GM18861 (cell line): ENCODE measurements around the gene CHN2.

Experiments
- ATAC-seq: cut with Tn5 transposase; IDR thresholded peaks from one replicate; pipeline ENCODE4 v1.9.1; 2021; ENCODE audit not compliant: unreplicated experiment

The CHN2 gene

DNA sequence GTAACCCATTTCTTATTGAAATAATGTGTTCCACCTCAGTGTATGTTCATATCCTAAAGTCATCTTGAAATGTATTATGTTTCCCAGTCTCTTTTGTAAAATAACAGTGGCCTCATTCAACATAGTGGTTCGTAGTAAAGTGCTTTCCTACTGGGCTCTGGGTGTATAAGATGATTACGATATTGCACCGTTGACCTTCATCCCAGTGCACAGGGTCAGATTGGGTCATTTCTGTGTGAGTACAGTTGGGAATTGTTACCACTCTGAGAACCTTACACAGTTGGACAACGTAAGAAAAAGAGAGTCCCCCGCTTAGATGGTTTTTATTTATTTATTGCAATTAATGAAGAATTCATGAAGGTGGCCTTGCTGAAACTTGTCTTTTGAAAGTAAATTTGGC, 135.6 kb downstream of the CHN2 start:
- no peak for ATAC-seq

DNA sequence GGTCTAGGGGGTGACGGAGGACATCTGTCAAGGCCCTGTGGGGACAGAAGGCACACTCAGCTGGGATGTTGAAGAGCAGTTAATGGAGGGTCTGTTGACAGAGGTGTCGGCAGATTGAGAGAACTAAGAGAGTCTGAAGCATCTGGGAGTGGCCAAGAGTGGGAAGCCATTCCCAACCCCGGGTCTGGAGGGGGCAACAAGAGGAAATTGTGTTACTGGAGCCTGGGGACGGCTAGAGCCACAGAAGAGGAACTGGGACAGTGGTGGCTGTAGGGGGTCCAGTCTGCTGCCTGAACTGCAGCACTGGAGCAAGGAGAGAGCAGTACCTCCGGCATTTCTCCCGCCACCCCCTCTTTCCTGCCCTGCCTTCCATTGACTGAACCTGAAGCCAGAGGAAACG, 136.6 kb downstream of the CHN2 start:
- no peak for ATAC-seq

DNA sequence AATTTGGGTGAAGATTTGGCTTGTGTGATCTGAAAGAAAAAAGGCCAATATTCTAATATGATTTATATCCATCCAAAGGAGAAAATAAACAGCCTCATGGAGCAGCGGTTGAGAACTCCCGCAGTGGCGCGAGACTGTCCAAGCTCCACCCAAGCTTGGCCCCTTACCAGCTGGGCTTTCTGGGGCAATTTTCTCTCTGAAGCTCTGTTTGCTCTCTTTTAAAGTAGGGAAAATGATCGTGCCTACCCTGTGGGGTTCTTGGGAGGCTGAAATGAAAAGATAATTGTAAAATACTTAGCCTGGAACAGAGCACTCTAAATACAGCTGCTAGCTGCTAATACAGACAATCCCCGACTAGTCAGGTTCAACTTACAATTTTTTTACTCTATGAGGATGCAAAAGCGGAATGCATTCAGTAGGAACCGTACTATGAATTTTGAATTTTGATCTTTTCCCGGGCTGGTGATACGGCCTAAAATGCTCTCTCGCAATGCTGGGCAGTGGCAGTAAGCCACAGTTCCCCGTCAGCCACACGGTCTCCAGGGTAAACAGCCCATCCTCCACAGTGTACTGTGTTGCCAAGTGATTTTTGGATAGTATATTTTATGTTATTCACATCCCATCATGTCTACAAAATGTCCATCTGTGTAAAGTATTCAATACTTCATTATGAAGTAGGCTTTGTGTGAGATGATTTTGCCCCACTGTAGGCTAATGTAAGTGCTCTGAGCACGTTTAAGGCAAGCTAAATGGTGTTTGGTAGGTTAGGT, 137.7 kb downstream of the CHN2 start:
- ATAC-seq = no peak

DNA sequence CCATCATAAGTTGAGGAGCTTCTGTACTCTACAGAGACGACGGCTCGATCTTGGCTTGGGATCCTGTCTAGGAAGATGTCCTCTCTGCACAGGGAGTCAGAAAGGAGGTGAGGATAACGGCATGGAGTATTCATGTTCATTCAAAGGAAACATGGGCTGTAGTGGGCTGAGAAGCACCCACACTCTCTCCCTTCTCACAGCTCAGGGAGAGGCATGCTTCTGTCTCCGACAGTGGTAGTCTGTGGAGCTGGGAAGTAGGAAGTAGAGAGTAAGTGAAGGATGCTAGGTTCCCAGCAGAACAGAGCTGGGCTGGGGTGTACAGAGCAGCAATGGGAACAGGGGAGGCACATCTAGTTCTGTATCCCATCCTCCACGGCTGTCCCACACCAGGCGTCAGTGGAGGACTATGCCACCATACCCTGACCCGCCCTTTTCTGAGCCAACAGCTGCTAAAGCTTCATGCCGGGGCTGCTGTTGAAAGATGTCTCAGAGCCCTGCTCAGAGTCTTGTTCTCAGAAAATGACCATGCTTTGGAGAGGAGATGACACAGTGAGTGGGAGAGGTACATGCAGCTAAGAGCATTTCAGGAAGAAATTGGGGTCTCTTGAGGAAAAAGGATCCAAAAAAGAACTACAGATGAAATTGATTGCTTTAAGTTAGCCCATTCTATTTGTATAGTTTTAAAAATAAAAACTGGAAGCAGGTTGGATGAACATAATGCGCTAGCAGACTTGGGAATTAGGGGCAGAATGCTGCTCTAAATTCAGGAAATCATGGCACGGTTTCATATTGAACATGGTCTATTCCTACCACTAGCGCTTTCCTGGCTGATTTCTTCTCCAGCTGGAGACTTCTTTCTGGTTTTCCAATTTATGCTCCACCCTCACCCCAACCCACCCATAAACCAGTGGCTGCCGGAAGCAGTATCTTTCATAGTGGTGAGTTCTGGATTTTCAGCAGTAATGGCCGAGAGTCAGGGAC, 138.6 kb downstream of the CHN2 start:
- no peak for ATAC-seq

DNA sequence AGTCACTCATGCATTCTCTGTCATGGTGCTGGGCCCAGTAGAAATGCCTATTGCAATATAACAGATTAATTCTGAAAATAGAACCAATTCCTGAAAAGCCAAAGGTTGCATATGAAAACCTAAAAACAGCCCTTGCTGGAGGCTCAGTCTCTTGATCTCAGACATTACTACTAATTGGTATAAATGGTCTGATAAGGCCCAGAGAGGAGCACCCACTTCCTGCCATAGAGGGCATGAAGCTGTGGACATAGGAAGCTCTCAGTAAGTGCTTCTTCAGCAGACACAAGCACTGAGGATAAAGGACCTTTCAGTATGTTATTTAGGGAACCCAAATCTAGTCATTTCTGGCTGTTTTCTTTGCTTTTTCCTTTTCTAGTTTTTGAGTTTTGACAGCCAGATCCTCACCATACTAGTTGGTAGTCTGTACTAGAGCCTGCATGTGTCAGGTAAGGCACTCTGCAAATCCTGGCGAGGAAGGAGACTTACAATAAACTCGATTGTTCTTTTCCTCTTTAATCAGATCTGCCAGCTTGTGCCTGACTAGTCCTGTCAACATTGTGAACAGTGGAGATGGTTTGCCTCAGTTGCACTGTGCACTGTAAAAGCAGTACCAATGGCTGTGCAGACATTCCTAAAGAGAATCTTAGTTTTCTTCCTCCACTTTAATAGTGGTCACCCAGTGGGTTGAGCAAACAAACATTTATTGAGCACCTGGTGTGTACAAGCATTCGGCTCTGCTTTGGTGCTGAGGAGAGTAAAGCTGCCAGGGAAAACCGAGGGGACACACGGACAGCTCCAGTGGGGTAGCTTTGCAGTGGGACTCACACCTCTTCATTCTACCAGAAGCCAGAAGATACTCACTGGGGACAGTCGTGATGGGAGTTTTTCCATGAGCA, 140.9 kb downstream of the CHN2 start:
- ATAC-seq = no peak

DNA sequence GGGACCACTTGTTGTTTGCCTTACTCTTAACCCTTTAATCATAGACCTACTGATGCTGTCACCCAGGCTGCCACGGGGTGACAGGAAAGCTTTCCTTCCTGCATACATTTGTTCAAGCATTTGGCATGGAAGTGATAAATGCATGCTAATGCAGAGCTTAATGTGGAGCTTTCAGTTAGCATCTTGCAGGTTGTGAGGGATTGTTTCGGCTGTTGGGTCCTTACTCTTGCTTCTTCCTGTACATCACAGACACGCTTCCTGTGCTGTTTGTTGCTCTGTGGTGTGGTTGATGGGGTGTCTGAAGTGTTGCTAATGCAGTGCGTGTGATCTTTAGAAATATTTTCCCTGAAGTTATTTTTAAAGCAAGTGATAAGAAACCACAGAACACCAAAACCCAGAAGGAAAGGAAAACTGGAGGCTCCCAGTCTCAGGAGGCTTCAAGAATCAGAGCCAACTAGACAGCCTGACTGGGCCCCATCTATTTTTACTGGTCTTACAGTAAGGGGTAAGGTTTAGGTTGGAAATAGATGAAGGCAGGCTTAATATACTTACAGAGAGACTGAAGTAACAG, 143.1 kb downstream of the CHN2 start:
- no peak for ATAC-seq

DNA sequence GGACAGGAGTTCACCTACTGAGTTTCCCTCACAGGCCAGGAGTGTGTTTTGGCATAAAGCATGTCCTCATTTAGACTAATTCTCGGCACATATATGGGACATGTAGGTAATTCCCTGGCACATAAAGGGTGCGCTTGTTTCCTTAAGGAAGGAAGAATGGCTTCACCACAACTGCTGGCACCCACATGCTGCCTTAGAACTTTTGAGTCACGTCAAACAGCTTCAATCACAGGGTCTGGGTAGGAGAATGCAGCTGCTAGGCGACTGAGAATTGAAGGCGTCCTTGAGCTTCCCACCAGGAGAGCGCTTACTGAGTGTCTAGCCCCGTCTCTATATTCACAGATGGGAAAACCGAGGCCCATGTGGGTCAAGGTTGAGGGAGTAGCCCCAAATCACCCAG, 146.1 kb downstream of the CHN2 start:
- ATAC-seq = no peak

DNA sequence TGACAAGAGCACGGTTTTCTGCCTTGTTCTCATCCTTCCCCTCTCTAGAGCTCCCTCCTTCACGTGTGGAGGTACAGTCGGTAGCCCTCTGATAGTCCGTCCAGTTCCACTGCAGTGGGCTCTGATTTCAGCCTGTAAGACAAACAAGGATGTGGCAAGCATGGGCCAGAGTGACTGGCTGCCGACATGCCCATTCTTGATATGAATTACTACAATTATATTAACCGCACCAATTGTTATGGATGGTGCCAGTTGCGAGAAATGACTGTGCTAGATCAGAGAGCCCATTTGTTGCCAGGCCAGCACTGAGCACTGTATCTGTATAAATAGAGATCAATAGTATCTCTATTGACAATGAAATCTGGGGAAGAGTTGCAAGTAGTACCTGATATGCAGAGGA, 146.6 kb downstream of the CHN2 start:
- ATAC-seq = no peak

DNA sequence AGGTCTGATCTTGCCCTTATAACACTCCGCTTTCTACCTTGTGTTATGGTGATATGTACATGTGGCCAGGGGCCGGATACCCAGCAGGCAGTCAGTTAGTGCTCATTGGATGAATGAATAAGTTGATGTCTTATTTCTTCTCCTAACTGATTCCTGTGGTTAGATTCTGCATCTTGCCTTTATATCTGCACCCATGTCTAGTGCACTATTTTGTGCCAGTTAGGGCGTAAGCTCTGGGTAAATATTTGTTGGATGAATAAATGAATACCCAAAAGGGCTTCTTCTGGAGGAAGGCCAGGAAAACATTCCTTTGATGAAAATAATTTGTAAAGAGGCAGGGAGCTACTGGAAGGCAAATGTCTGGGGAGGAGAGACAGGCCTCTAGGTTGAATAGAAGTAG, 148.2 kb downstream of the CHN2 start:
- no peak for ATAC-seq

DNA sequence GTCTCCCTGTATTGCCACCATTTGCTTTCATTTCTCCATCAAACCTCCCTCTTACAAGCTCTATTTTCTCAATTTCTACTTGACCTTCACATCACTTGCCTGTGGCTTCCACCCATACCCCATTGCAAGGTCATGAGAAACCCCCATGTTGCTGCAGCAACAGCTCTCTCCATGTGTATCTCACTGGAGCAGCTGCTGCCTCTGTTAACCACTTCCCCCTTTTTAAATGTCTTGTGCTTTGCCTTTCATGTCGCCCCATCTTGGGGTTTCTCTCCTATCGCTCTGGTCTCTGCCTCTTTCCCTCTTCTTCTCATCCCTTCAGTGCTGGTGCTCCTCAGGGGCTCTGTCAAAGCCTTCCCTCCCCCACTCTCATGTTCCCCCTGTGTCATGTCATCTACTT, 148.8 kb downstream of the CHN2 start:
- no peak for ATAC-seq

DNA sequence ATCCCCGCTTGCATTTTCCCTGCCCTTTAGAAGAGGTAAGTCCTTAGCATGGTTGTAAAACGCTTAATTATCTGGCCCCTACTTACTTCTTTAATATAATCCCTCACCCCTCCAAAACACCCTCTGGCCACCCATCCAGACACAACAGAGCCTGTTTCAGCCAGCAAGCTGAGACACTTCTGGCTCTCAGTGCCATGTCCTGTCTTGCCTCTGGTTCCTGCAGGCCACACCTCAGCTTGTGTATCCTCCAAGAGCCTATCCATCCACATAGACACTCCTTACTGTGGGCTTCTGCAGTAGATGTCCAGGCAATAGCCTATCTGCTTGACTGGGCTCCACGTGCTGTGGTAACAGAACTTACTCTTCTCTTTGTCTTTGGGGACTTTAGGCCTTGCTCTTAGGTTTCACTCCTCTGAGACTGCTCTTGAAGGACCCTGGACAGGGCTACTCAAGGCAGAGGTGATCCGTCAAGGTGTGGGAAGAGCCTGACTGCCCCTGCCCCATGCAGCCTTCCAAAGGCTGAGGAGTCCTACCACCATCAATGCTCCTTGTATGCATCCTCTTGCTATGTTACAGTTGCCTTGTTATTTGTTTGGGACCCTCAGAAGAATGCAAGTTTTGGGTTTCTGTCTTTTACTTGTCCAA, 149.9 kb downstream of the CHN2 start:
- no peak for ATAC-seq

DNA sequence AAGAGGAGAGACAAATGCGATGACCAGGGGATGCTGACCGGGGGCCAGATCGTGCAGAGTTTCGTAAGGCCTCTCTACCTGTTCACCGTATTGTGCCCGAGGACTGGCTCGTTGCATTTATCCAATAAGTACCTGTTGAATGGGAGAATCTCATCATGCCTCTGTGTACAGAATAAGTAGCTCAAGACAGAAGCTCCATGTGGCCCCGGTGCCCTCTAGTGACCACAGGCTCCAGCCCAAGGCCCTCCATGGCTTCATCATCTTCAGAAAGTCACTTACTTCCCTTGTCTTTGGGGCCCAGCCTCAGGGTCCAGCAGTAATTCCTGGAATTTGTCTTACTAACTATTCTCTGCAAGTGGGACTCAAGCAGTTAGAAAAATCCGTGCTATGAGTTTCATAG, 151.0 kb downstream of the CHN2 start:
- ATAC-seq = no peak

DNA sequence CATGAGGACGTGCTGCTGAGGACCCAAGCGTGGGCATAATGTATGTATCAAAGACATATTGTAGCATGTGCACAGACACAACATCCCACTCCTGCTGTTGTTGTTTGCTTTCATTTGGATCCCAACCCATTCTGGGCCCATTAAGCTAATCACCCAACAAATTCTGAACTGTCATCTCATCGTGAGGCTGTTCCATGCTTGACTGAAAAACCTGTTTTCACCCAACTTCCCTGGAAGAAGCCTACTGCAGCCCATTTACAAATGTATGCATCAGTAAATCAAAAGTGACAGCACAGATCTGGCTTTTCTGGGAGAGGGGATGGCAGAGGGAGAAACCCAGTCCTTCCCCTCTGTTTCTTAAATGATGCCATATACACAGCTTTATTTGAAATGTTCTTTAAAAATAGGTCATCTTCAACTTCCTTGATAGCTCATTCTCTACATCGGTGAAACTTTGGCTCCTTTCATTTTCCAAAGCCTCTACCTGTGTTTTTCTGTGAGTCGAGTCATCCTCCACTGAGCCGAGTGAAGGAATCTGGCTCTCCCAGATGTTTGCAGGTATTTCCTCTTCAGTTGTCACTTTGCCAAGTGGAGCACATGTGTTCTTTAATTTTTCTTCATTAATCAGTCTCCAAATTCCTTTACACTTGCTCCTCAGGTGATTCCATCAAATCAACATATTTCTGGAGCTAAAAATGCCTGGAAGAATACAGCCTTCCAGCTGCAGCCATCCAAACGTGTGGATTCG, 151.8 kb downstream of the CHN2 start:
- ATAC-seq = no peak

DNA sequence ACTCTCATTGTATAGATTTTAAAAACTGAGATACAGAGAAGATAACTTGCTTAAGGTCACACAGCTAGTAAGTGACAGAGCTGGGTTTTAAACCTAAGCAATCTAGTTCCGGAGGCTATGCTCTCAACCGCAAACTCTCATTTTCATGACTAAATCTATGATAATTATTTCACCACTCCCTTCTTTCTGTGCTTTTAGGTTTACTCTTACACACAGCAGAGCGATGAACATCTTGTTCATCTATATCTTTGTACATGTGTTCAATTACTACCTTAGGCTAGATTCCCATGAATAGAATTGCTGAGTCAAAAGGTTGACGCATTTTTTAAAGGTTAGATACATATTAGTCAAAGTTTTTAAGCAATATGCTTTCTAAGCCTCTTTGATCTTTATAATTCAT, 154.8 kb downstream of the CHN2 start:
- no peak for ATAC-seq

DNA sequence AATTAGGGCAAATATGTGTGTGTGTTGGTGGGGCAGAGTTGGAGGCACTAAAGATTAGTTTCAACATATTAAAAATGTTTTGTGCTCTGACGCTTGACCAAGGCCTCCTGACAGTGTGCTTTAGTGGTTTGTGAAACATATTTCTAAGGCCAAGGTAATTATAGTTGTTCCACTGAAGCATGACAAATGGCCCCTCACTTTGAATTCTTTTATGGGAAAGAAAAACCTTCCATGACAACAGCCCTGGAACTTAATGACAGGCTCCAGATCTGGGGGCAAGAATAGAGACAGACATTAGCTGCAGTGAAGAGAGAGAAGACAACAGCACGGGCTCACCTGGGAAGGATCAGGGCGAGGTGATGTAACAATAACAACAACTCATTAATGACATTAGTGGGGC, 155.8 kb downstream of the CHN2 start:
- ATAC-seq = no peak

DNA sequence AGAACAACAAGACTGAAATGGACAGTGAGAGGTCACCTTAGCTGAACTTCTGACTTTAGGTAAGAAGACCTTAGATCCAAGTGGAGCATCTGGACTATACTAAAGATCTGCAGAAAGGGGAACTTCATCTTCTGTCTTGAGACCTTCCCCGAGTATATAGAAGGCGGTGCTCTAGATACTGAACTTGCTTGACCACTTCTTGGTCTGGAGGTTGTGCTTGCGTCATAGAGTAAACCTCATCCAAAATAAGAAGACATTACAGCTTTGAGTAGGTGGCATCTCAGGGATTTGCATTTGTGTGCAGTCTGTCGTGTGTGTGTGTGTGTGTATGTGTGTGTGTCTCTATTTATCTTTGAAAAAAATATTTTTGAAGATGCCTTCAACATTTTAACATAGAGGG, 157.5 kb downstream of the CHN2 start:
- no peak for ATAC-seq

DNA sequence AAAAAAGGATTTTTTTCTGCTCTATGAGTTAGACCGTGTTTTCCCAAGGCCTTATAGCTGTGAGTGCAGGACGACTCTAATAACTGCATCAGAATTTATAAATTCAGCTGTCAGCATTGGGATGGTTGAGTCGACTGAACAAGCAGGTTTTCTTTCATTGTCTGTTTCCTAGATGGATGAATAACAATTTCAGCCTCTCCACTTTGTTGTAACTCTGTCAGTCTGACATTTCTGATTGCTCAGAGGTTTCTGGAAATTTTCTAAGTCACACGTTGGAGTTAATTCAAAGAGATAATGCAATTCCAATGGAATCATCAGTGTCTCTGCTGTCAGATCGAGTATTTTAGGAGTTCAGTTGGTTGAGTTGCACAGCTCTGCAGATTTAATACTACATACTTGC, 159.2 kb downstream of the CHN2 start:
- ATAC-seq = no peak

DNA sequence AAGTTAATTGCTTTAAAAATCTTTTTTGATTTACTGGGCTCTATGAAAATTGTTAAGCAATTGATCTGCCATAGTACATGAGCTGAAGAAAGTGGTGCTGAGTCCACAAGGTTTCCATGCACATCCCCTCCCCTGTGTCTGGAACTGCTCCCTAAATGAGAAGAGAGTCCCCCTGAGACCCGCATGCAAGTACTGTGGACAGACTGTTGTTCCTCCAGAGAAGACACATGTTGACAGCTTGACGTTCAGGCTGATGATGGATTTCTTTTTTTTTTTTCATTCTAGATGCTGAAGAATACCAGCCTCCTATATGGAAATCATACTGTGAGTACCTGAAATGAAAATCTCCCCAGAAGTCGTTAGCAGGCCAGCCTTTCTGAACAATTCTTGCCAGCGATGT, 159.8 kb downstream of the CHN2 start:
- no peak for ATAC-seq

DNA sequence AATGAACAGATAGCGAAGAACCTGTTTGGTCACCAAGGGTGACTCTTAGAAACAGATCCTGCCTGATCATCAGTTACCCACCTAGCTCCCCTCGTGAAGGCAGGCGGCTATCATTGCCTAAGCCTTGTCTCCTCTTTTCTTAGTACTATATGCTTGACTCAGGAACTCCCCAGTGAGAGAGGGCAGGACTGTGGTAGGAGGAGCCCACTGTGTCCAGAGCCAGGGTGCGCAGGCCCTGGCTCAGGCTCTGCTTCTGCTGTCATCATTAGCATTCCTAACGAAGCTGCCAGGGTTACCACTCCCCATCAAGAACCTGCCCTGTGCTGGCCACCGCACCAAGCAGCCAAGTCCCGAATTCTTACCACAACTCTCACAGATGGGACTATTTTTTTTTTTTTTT, 160.8 kb downstream of the CHN2 start:
- ATAC-seq = no peak

DNA sequence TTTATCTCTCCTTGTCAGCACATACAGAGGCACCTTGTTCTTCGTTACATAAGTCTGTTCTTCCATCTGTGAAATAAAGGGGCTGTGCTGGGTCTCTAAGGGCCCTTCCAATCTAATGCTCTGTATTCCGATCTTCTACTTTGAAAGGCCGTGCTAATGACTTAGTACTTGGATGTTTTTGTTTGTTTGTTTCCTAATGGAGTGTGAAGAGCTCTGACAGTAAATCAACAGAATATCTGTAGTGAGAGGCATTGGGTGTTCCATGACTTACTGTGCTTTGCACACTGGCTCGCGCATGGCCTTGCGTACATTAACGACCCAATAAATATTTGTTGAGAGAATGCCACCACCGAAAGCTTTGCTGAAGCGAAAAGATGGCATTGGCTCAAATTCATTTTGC, 162.1 kb downstream of the CHN2 start:
- no peak for ATAC-seq
